GM19468 (cell line): Measurements from ENCODE around the gene PHACTR3.

Source experiments
- ATAC-seq: cut with Tn5 transposase; IDR thresholded peaks from one replicate; pipeline ENCODE4 v1.9.1; 2021; ENCODE audit warnings: mild to moderate bottlenecking, moderate library complexity, moderate number of reproducible peaks; ENCODE audit not compliant: unreplicated experiment; ENCODE audit errors: extremely low read depth

Gene PHACTR3

GRCh38 chr20:59820204-59821041, 216.1 kb downstream of the PHACTR3 start:
- ATAC-seq: no peak

DNA sequence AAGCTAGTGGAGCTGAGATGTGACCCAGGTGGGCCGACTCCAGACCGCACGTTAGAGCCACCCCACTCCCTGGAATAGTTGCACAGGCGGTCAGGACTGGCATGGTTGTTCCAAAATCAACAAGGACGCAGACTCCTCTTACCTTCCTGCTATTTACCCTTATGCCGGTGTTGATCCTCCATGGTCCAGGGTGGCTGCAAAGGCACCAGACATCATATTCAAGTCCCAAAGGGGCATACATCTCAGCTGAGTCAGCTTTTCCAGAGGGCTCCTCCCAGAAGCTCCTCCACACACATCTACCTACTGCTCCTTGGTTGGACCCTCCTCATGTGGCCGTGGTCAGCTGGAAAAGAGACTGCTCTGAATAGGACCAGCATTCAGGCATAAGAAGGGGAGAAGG, 216.9 kb downstream of the PHACTR3 start:
- no peak for ATAC-seq

DNA sequence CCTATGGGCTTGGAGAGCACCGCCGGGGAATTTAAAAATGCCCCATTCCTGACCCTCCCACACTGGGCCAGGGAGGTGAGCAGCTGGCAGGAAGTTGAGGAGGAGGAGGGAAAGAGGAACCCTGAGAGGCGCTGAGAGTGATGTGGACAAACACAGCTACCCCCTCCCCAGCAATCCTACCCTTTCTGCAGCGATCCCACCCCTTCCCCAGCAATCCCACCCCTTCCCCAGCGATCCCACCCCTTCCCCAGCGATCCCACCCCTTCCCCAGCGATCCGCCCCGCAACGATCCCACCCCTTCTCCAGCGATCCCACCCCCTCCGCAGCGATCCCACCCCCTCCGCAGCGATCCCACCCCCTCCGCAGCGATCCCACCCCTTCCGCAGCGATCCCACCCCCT, 217.4 kb downstream of the PHACTR3 start:
- ATAC-seq: no peak

- no peak for ATAC-seq
These were observed 218.1 kb downstream of the PHACTR3 start for GRCh38 chr20:59822291-59823029.

- ATAC-seq: no peak
These were observed 218.7 kb downstream of the PHACTR3 start for GRCh38 chr20:59823030-59823423.

DNA sequence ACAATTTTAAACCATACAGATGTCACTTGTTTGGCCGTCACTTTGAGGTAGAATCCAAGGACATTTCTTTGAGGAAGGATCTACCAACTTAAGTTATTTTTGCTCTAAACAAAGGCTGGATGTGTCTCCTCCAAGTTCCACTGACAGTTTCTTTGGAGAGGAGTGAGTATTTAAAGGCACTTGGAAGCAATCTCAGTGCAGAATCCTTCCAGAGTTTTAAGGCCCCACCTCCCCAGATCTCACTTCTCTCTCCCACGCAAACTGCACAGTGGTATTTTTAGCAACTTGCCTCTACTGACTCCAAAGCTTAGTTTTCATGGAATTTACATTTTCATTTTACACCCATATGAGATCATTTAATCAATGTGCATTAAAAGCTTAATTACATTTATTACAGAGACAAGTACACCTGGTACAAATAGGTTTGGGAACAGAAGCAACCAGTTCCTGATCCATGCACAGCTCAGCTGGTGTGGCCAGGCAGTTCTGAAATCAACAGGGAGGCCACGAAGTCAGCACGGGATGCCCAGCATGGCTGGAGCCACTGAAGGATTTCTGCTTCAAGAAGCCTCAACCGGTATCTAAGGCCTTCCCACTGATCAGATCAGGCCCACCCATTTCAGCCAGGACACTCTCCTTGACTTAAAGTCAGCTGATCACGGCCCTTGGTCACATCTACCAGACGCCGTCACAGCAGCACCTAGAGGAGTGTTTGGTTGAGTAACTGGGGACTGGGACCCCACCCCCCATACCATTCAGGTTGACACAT, 219.3 kb downstream of the PHACTR3 start:
- ATAC-seq: no peak

- no peak for ATAC-seq
These were observed 220.6 kb downstream of the PHACTR3 start for GRCh38 chr20:59824711-59825562.

DNA sequence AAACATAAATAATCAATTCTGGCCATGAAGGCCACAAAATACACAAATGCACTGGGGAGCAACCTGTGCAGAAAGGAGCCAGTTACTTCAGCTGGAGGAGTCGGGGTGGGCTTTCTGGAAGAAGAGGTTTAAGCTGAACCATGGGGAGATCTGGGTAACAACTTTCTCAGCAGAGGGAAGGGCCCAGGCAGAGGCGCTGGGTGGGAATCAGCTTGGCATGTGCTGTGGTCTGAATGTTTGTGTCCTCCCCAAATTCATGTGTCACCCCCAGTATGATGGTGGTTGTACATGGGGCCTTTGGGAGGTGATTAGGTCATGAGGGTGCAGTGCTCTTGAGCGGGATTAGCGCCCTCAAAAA, 221.2 kb downstream of the PHACTR3 start:
- ATAC-seq: no peak

- ATAC-seq: no peak
These were observed 221.8 kb downstream of the PHACTR3 start for GRCh38 chr20:59825944-59826759.

DNA sequence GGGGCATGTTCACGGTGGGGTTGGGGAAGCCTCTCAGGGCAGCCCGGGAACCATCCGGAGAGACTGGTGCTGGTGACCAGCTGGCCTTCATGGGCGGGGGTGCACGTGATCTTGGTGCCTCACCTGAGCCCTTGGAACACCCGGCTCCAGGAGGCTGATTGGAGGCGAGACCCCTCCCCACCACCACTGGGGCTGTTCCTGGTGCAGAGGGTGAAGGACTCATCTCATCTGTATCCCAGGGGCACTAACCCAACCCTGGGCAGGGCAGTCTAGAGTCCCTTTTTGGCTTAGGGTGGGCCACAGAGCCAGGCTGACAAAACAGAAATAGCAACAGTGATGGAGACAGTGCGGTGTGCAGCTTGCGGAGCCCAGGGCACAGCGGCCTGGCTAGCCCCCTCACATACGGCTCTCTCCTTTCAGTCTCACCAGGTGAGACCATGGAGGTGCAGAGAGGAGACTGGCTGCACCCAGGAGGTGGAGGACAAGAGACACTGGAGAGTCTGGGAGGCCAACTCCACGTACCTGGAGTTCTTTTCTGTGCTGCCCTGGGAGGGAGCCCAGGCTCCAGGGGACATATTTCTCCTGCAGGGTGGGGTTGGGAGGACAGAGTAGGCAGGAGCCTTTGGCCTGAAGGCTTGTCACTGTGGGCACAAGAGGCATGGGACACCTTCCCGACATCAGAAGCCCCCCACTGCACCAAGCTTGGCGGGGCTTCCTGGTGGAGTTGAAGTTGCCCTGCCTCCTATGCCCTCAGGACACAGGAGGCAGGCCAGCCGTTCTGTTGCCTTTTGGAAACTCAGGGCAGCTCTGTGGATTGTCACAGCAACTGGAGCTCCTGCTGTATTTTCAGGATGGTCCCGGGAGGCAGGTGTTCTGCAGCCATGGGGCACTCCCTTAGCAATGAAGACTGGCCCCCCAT, 223.1 kb downstream of the PHACTR3 start:
- ATAC-seq: no peak

- ATAC-seq: no peak
These were observed 224.0 kb downstream of the PHACTR3 start for GRCh38 chr20:59828125-59829053.

DNA sequence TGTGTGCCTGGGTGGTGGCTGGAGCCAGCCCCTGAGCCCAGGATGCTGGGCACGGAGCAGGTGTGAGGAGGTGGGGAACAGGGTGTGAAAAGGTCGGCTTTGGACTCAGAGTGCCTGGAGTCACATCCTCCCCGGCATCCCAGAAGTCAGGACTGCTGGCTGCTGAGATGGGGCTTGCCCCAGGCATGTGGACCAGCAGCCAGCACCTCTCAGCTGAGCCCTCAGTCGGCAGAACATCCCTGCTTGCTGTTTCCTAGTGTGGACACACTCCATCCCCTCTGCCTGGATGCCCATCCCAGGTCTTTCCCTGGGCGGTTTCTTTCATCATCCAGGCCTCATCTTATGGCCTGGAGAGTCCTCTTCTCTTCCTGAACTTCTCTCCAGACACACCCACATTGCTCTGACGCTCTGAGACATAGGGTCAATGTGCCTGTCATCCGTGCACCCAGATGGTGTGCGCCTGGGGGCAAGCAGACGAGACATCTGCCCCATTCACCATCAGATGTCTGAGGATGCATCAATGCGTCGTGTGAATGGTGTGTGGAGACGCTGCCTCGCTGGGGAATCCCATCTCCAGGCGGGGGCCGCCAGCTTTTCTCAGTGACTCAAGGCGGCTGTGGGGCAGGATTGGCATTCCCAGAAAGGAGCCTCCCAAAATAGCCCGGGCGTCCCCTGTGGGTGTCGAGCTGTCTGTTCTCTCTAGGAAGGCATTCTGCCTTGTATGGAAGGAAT, 224.9 kb downstream of the PHACTR3 start:
- no peak for ATAC-seq

GRCh38 chr20:59829786-59830664, 225.7 kb downstream of the PHACTR3 start:
- ATAC-seq: no peak

DNA sequence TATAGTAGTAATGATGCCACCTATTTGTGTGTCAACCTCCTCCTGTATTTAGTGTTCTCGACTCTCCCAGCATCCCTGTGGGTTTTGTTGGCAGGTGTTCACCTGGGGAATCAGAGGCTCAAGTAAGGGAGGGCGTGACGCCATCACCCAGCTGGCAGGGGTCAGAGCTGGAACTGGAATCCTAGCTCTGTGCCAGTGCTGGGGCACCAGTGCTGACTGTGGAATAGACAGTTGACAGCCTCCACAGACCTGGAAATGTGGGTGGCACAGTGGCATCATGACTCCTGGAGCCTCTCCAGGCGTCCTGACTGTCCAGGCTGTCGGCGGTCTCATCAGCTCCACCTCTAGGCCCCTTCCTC, 226.3 kb downstream of the PHACTR3 start:
- no peak for ATAC-seq

GRCh38 chr20:59831024-59831915, 226.9 kb downstream of the PHACTR3 start:
- no peak for ATAC-seq
